CD4-positive, CD25-positive, alpha-beta regulatory T cell (primary cell): Measurements from ENCODE around the gene ANK3. TPM values are rescaled to one million over a fixed set of nuclear protein-coding genes. Genes with fewer than 3 reads are reported as not detected.
"Not testable (repeated sequence)": the region's sequence is repeated elsewhere in the genome, so short reads cannot be mapped to it uniquely, and the experiment has no call there.

Experiments used
- ATAC-seq, 2 donors: fragments of 150-1000 bp; cut with Tn5 transposase; one replicate each; pipeline ENCODE4 v1.10.0; 2021; ENCODE audit warnings: low read depth in 2 of 2, moderate number of reproducible peaks in 2 of 2, moderate library complexity in 1 of 2
- DNase-seq, 3 donors: peaks; one replicate each; pipeline versions ENCODE4 v3.0.0 to v3.0.0-alpha.2; 2012 to 2022; ENCODE audit warnings: mixed read lengths in 1 of 3
- H3K27ac ChIP-seq: one replicate; pipeline ENCODE4 v1.7.0; 2013; ENCODE audit warnings: mild to moderate bottlenecking, low read length; ENCODE audit not compliant: insufficient read depth, poor library complexity, severe bottlenecking
- H3K27me3 ChIP-seq: one replicate; pipeline ENCODE4 v1.7.0; 2013; ENCODE audit warnings: low read length; ENCODE audit not compliant: control insufficient read depth, insufficient read depth
- H3K36me3 ChIP-seq: one replicate; pipeline ENCODE4 v1.7.0; 2013; ENCODE audit warnings: mild to moderate bottlenecking, low read length, moderate library complexity; ENCODE audit not compliant: control insufficient read depth, insufficient read depth
- H3K4me1 ChIP-seq: 2 replicates; pipeline ENCODE4 v1.7.0; 2013; ENCODE audit warnings: mild to moderate bottlenecking, low read length; ENCODE audit not compliant: insufficient read depth, control insufficient read depth, poor library complexity, severe bottlenecking
- H3K4me3 ChIP-seq: one replicate; pipeline ENCODE4 v1.7.0; 2013; ENCODE audit warnings: low read depth, mild to moderate bottlenecking, low read length, moderate library complexity
- H3K9me3 ChIP-seq, 2 experiments: 1 replicate in 1 of 2; 2 replicates in 1 of 2; pipeline ENCODE4 v1.7.0; 2013; ENCODE audit warnings: low read length in 2 of 2, mild to moderate bottlenecking in 1 of 2, moderate library complexity in 1 of 2; ENCODE audit not compliant: control insufficient read depth in 2 of 2
- H3K27ac Mint-ChIP-seq, 3 donors: one replicate each; pipeline ENCODE4 v1.8.0; 2020 to 2022; ENCODE audit warnings: mild to moderate bottlenecking in 3 of 3, mixed read lengths in 3 of 3, moderate library complexity in 2 of 3
- H3K27me3 Mint-ChIP-seq: one replicate; pipeline ENCODE4 v1.8.0; 2022; ENCODE audit warnings: mild to moderate bottlenecking, mixed read lengths
- H3K36me3 Mint-ChIP-seq: one replicate; pipeline ENCODE4 v1.8.0; 2020; ENCODE audit warnings: mixed read lengths
- H3K4me1 Mint-ChIP-seq, 4 donors: one replicate each; pipeline ENCODE4 v1.8.0; 2020 to 2022; ENCODE audit warnings: mixed read lengths in 4 of 4, mild to moderate bottlenecking in 1 of 4
- H3K4me3 Mint-ChIP-seq, 4 donors: one replicate each; pipeline ENCODE4 v1.8.0; 2020 to 2022; ENCODE audit warnings: mild to moderate bottlenecking in 4 of 4, mixed read lengths in 4 of 4, moderate library complexity in 3 of 4
- H3K9me3 Mint-ChIP-seq, 7 donors: one replicate each; pipeline ENCODE4 v1.8.0; 2020 to 2022; ENCODE audit warnings: mixed read lengths in 7 of 7, mild to moderate bottlenecking in 3 of 7, moderate library complexity in 2 of 7
- polyA plus RNA-seq, 4 donors: library from polyadenylated mRNA; unstranded; fragments of 300-500 nt; fragmentation: Illumina TruSeq; gene quantifications; one replicate each; pipeline ENCODE4 v1.2.3, GENCODE V29; 2021
- total RNA-seq: library from RNA; stranded (reverse); gene quantifications from one replicate; pipeline ENCODE4 v1.2.3, GENCODE V29; 2022

The ANK3 gene
- total and polyA plus RNA-seq, 5 donors from 2014 or later = 1.8 to 32.6 (median 3.1) TPM

GRCh38 chr10:60299390-60299778 lies 90.3 kb downstream of the ANK3 start:
- no peak for DNase-seq
- Mint-ChIP-seq H3K27me3 (peaks cover 5% of the 10 kb centered on the region), H3K4me1 (no peaks in the 10 kb centered on the region), H3K9me3 (no peaks in the 10 kb centered on the region), H3K36me3 (no peaks in the 10 kb centered on the region), H3K27ac (no peak overlapping the region), H3K4me3 (no peak overlapping the region)
- ATAC-seq = no peak
- Histone ChIP-seq H3K4me3 (no peak overlapping the region), H3K4me1 (no peaks in the 10 kb centered on the region), H3K36me3 (no peaks in the 10 kb centered on the region), H3K27ac (no peak overlapping the region), H3K27me3 (no peaks in the 10 kb centered on the region), H3K9me3 (no peaks in the 10 kb centered on the region)

- Histone ChIP-seq H3K27me3 (no peaks in the 10 kb centered on the region), H3K9me3 (no peaks in the 10 kb centered on the region), H3K4me3 (no peak overlapping the region), H3K27ac (no peak overlapping the region), H3K4me1 (no peaks in the 10 kb centered on the region), H3K36me3 (no peaks in the 10 kb centered on the region)
- no peaks in the 10 kb centered on the region for H3K36me3 Mint-ChIP-seq
- H3K9me3 Mint-ChIP-seq = no peaks in the 10 kb centered on the region
- ATAC-seq = no peak
- H3K27me3 Mint-ChIP-seq = peaks cover 2% of the 10 kb centered on the region
- no peaks in the 10 kb centered on the region for H3K4me1 Mint-ChIP-seq
- H3K27ac Mint-ChIP-seq = no peak overlapping the region
- no peak overlapping the region for H3K4me3 Mint-ChIP-seq
- DNase-seq = no peak
These were observed 91.0 kb downstream of the ANK3 start for GRCh38 chr10:60298408-60299389.

- H3K27ac Mint-ChIP-seq = no peak overlapping the region
- Histone ChIP-seq H3K36me3 (no peaks in the 10 kb centered on the region), H3K9me3 (no peaks in the 10 kb centered on the region), H3K27me3 (no peaks in the 10 kb centered on the region), H3K4me1 (no peaks in the 10 kb centered on the region), H3K4me3 (no peak overlapping the region), H3K27ac (no peak overlapping the region)
- DNase-seq = no peak
- H3K27me3 Mint-ChIP-seq = no peaks in the 10 kb centered on the region
- ATAC-seq = no peak
- H3K9me3 Mint-ChIP-seq = no peaks in the 10 kb centered on the region
- no peak overlapping the region for H3K4me3 Mint-ChIP-seq
- H3K36me3 Mint-ChIP-seq = no peaks in the 10 kb centered on the region
- no peaks in the 10 kb centered on the region for H3K4me1 Mint-ChIP-seq
These were observed 93.6 kb downstream of the ANK3 start for GRCh38 chr10:60296073-60296472.

GRCh38 chr10:60295028-60295937 lies 94.4 kb downstream of the ANK3 start:
- Histone ChIP-seq H3K9me3 (no peaks in the 10 kb centered on the region), H3K4me1 (no peaks in the 10 kb centered on the region), H3K36me3 (no peaks in the 10 kb centered on the region), H3K4me3 (no peak overlapping the region), H3K27ac (no peak overlapping the region), H3K27me3 (no peaks in the 10 kb centered on the region)
- Mint-ChIP-seq H3K27me3 (no peaks in the 10 kb centered on the region), H3K4me1 (no peaks in the 10 kb centered on the region), H3K27ac (no peak overlapping the region), H3K36me3 (no peaks in the 10 kb centered on the region), H3K9me3 (no peaks in the 10 kb centered on the region), H3K4me3 (no peak overlapping the region)
- DNase-seq = no peak
- no peak for ATAC-seq

GRCh38 chr10:60293581-60294175 lies 96.0 kb downstream of the ANK3 start:
- Histone ChIP-seq H3K36me3 (no peaks in the 10 kb centered on the region), H3K9me3 (no peaks in the 10 kb centered on the region), H3K4me3 (no peak overlapping the region), H3K27me3 (no peaks in the 10 kb centered on the region), H3K27ac (no peak overlapping the region), H3K4me1 (no peaks in the 10 kb centered on the region)
- no peak overlapping the region for H3K4me3 Mint-ChIP-seq
- no peaks in the 10 kb centered on the region for H3K27me3 Mint-ChIP-seq
- DNase-seq (no peak), ATAC-seq (no peak)
- H3K27ac Mint-ChIP-seq = no peak overlapping the region
- no peaks in the 10 kb centered on the region for H3K4me1 Mint-ChIP-seq
- H3K36me3 Mint-ChIP-seq = no peaks in the 10 kb centered on the region
- H3K9me3 Mint-ChIP-seq = no peaks in the 10 kb centered on the region

GRCh38 chr10:60292998-60293397 lies 96.7 kb downstream of the ANK3 start:
- Mint-ChIP-seq H3K27ac (no peak overlapping the region), H3K27me3 (no peaks in the 10 kb centered on the region), H3K4me3 (no peak overlapping the region), H3K9me3 (no peaks in the 10 kb centered on the region), H3K36me3 (no peaks in the 10 kb centered on the region), H3K4me1 (no peaks in the 10 kb centered on the region)
- no peaks in the 10 kb centered on the region for H3K27me3 ChIP-seq
- no peaks in the 10 kb centered on the region for H3K4me1 ChIP-seq
- DNase-seq (no peak), ATAC-seq (no peak)
- no peak overlapping the region for H3K4me3 ChIP-seq
- H3K36me3 ChIP-seq = no peaks in the 10 kb centered on the region
- H3K9me3 ChIP-seq = no peaks in the 10 kb centered on the region
- no peak overlapping the region for H3K27ac ChIP-seq

GRCh38 chr10:60292536-60292935 lies 97.1 kb downstream of the ANK3 start:
- H3K27me3 Mint-ChIP-seq, DNase-seq, H3K9me3 Mint-ChIP-seq, H3K4me1 Mint-ChIP-seq, H3K4me3 ChIP-seq, H3K27ac ChIP-seq, H3K4me1 ChIP-seq, H3K27ac Mint-ChIP-seq, H3K36me3 ChIP-seq, H3K9me3 ChIP-seq, H3K36me3 Mint-ChIP-seq, ATAC-seq, H3K27me3 ChIP-seq, H3K4me3 Mint-ChIP-seq: not testable (repeated sequence)
